Measurements from ENCODE around the gene CMIP. TPM values are rescaled to one million over a fixed set of nuclear protein-coding genes. Genes with fewer than 3 reads are reported as not detected.

The CMIP gene
- total RNA-seq, 1 experiment from 2014 or later, result 48.2 TPM

- Histone ChIP-seq H3K79me1 (ENCODE audit: insufficient read depth, low read depth, low read length, poor library complexity, severe bottlenecking) (no peaks in the 10 kb centered on the region), H3K23ac (ENCODE audit: insufficient read length, low read depth, low read length) (no peak overlapping the region), H3K27me3 (ENCODE audit: insufficient read depth, low read length) (no peaks in the 10 kb centered on the region), H2BK12ac (ENCODE audit: insufficient read length, low read depth, low read length) (no peak overlapping the region), H3K79me2 (ENCODE audit: insufficient read depth, low read length) (no peaks in the 10 kb centered on the region), H2BK15ac (ENCODE audit: low read depth, low read length) (no peak overlapping the region), H2BK5ac (ENCODE audit: insufficient read length, low read length) (no peak overlapping the region), H3K14ac (ENCODE audit: insufficient read depth, low read length) (no peak overlapping the region), H3K4me1 (ENCODE audit: insufficient read depth, low read length) (no peaks in the 10 kb centered on the region; the same call in 1 of the 2 replicates), H4K5ac (ENCODE audit: insufficient read length, low read depth, low read length) (no peak overlapping the region), H3K56ac (ENCODE audit: insufficient read length, low read depth, low read length) (no peak overlapping the region), H3K9me3 (ENCODE audit: control insufficient read depth, low read depth, low read length) (no peaks in the 10 kb centered on the region), H4K8ac (replicated peaks; ENCODE audit: insufficient read length, low read depth, low read length) (no peak overlapping the region), H3K4me2 (ENCODE audit: insufficient read depth, insufficient read length, low read length) (no peak overlapping the region), H2AK5ac (ENCODE audit: insufficient read length, low read length) (no peak overlapping the region), H3K4ac (ENCODE audit: low read depth, low read length) (no peak overlapping the region), H3T11ph (ENCODE audit: low read length) (no peak overlapping the region), H2AFZ (ENCODE audit: low read length) (no peak overlapping the region), H2BK120ac (ENCODE audit: low read depth, low read length, poor library complexity, severe bottlenecking) (no peak overlapping the region), H3K18ac (ENCODE audit: insufficient read length, low read depth, low read length) (no peak overlapping the region), H3K9ac (ENCODE audit: extremely low read depth, insufficient read length, low read length) (no peak overlapping the region), H2BK20ac (ENCODE audit: low read depth, low read length, poor library complexity, severe bottlenecking) (no peak overlapping the region), H3K23me2 (ENCODE audit: insufficient read length, low read depth, low read length, poor library complexity, severe bottlenecking) (peaks cover 9% of the 10 kb centered on the region), H4K20me1 (ENCODE audit: control insufficient read depth, insufficient read depth, insufficient read length) (no peaks in the 10 kb centered on the region), H4K91ac (ENCODE audit: insufficient read length, low read depth, low read length) (no peak overlapping the region), H3K27ac (ENCODE audit: insufficient read length, low read depth, low read length) (no peak overlapping the region)
- H3K27ac Mint-ChIP-seq, result no peak overlapping the region
- no peak for DNase-seq
- no peak for TF ChIP-seq CTCF (conservative IDR thresholded peaks at IDR 0.05)
- peaks cover 27% of the 10 kb centered on the region for H3K27me3 Mint-ChIP-seq (ENCODE audit: low read depth)
- H3K4me1 Mint-ChIP-seq, result peaks cover 11 to 26% of the 10 kb centered on the region in 2 experiments
- no CpG with 5 or more reads among the region's 4 CpGs for WGBS (ENCODE audit: extremely low coverage, insufficient read length, low lambda C conversion rate)
- H3K9me3 Mint-ChIP-seq, result no peaks in the 10 kb centered on the region; a peak in 1 of 5 replicates
- H3K4me3 Mint-ChIP-seq, result no peak overlapping the region
- no peaks in the 10 kb centered on the region for H3K36me3 Mint-ChIP-seq (ENCODE audit: insufficient read depth in 1 of 3, low read depth in 3 of 3)
Measured at GRCh38 chr16:81744911-81745310, 300.3 kb downstream of the CMIP start.

Data from H9 (cell line).